Occipital lobe (tissue), 2 donors: Measurements from ENCODE around the gene RC3H1. TPM values are rescaled to one million over a fixed set of nuclear protein-coding genes. Genes with fewer than 3 reads are reported as not detected.
A peak's percentile ranks its signal among the peaks of the same experiment; 100 is the strongest.
"Not testable (repeated sequence)": the region's sequence is repeated elsewhere in the genome, so short reads cannot be mapped to it uniquely, and the experiment has no call there.

ENCODE experiments used
- DNase-seq: peaks from one replicate; lab custom pipeline; 2025; lab: John Stamatoyannopoulos, UW
- total RNA-seq: library from RNA; depleted of rRNA; stranded (reverse); fragments of >200 nt; gene quantifications from one replicate; pipeline ENCODE4 v1.2.3, GENCODE V29; 2014

RC3H1 gene
- total RNA-seq, 1 donor from 2014 or later: 36.7 TPM

- DNase-seq: peak; percentile 44
These were observed 522 bp downstream of the RC3H1 start for GRCh38 chr1:174021591-174022079.

- DNase-seq: no peak
These were observed 3.6 kb downstream of the RC3H1 start for GRCh38 chr1:174018565-174018964.

- no peak for DNase-seq
These were observed 4.8 kb downstream of the RC3H1 start for GRCh38 chr1:174017231-174017970.

GRCh38 chr1:174013864-174014418 is 8.2 kb downstream of the RC3H1 start:
- DNase-seq: no peak

- DNase-seq: no peak
These were observed 13.2 kb downstream of the RC3H1 start for GRCh38 chr1:174008979-174009378.

GRCh38 chr1:174008269-174008668 is 13.9 kb downstream of the RC3H1 start:
- no peak for DNase-seq

- no peak for DNase-seq
These were observed 14.3 kb downstream of the RC3H1 start for GRCh38 chr1:174007851-174008250.

GRCh38 chr1:174005032-174005431 is 17.1 kb downstream of the RC3H1 start:
- no peak for DNase-seq

GRCh38 chr1:174003867-174004266 is 18.3 kb downstream of the RC3H1 start:
- DNase-seq: no peak

GRCh38 chr1:174001573-174001972 is 20.6 kb downstream of the RC3H1 start:
- no peak for DNase-seq

- no peak for DNase-seq
These were observed 21.8 kb downstream of the RC3H1 start for GRCh38 chr1:174000371-174000770.

GRCh38 chr1:173997791-173998190 is 24.4 kb downstream of the RC3H1 start:
- no peak for DNase-seq

- DNase-seq: no peak
These were observed 25.2 kb downstream of the RC3H1 start for GRCh38 chr1:173996995-173997394.

- no peak for DNase-seq
These were observed 26.7 kb downstream of the RC3H1 start for GRCh38 chr1:173995475-173995874.

- DNase-seq: not testable (repeated sequence)
These were observed 28.2 kb downstream of the RC3H1 start for GRCh38 chr1:173993948-173994347.

- no peak for DNase-seq
These were observed 34.1 kb downstream of the RC3H1 start for GRCh38 chr1:173988068-173988467.

GRCh38 chr1:173986951-173987350 is 35.2 kb downstream of the RC3H1 start:
- DNase-seq: no peak

GRCh38 chr1:173970252-173970651 is 51.9 kb downstream of the RC3H1 start:
- DNase-seq: no peak

GRCh38 chr1:173965896-173966295 is 56.3 kb downstream of the RC3H1 start:
- not testable (repeated sequence) for DNase-seq

GRCh38 chr1:173963477-173963876 is 58.7 kb downstream of the RC3H1 start:
- DNase-seq: no peak

- no peak for DNase-seq
These were observed 61.5 kb downstream of the RC3H1 start for GRCh38 chr1:173960625-173961024.

GRCh38 chr1:173954179-173954578 is 68.0 kb downstream of the RC3H1 start:
- no peak for DNase-seq

GRCh38 chr1:173948594-173948993 is 73.6 kb downstream of the RC3H1 start:
- DNase-seq: no peak
